Measurements from ENCODE around the gene MLLT3. TPM values are rescaled to one million over a fixed set of nuclear protein-coding genes. Genes with fewer than 3 reads are reported as not detected.

The MLLT3 gene
- total RNA-seq, 2 donors from 2014 or later, result 13.1 to 22.0 TPM

- no peak for DNase-seq (ENCODE audit: low spot score)
- intact Hi-C loops (cut with DNase I), result no loop called here
- H3K36me3 ChIP-seq, result no peaks in the 10 kb centered on the region
- WGBS, result 90% methylated on average over 3 of the region's 3 CpGs
- no peaks in the 10 kb centered on the region for H3K4me1 ChIP-seq (replicated peaks)
- H3K27ac ChIP-seq, result no peak overlapping the region
- no peaks in the 10 kb centered on the region for H3K9me3 ChIP-seq
- TF ChIP-seq CTCF (IDR thresholded peaks at IDR 0.05), result no peak
- TF ChIP-seq POLR2A (IDR thresholded peaks at IDR 0.05), result no peak
- no peak for TF ChIP-seq POLR2AphosphoS5 (IDR thresholded peaks at IDR 0.05)
- H3K4me3 ChIP-seq, result no peak overlapping the region
- no peaks in the 10 kb centered on the region for H3K27me3 ChIP-seq (replicated peaks; ENCODE audit: insufficient read depth)
Measured at GRCh38 chr9:20462410-20462809, 159.9 kb downstream of the MLLT3 start.

GRCh38 chr9:20447291-20447690 lies 175.0 kb downstream of the MLLT3 start:
- Histone ChIP-seq H3K9me3 (no peaks in the 10 kb centered on the region), H3K36me3 (no peaks in the 10 kb centered on the region), H3K4me3 (no peak overlapping the region), H3K4me1 (replicated peaks) (no peaks in the 10 kb centered on the region), H3K27me3 (replicated peaks; ENCODE audit: insufficient read depth) (no peaks in the 10 kb centered on the region), H3K27ac (no peak overlapping the region)
- no peak for DNase-seq (ENCODE audit: low spot score)
- intact Hi-C loops (cut with DNase I), result no loop called here
- TF ChIP-seq CTCF (IDR thresholded peaks at IDR 0.05) (no peak), POLR2A (IDR thresholded peaks at IDR 0.05) (no peak), POLR2AphosphoS5 (IDR thresholded peaks at IDR 0.05) (no peak)

GRCh38 chr9:20446248-20446647 lies 176.1 kb downstream of the MLLT3 start:
- TF ChIP-seq POLR2AphosphoS5 (IDR thresholded peaks at IDR 0.05), result no peak
- TF ChIP-seq CTCF (IDR thresholded peaks at IDR 0.05), result no peak
- no peak for TF ChIP-seq POLR2A (IDR thresholded peaks at IDR 0.05)
- Histone ChIP-seq H3K4me3 (no peak overlapping the region), H3K4me1 (replicated peaks) (no peaks in the 10 kb centered on the region), H3K36me3 (no peaks in the 10 kb centered on the region), H3K9me3 (no peaks in the 10 kb centered on the region), H3K27me3 (replicated peaks; ENCODE audit: insufficient read depth) (no peaks in the 10 kb centered on the region), H3K27ac (no peak overlapping the region)
- no peak for DNase-seq (ENCODE audit: low spot score)
- intact Hi-C loops (cut with DNase I), result no loop called here
- 82% methylated on average over 5 of the region's 5 CpGs for WGBS

DNA sequence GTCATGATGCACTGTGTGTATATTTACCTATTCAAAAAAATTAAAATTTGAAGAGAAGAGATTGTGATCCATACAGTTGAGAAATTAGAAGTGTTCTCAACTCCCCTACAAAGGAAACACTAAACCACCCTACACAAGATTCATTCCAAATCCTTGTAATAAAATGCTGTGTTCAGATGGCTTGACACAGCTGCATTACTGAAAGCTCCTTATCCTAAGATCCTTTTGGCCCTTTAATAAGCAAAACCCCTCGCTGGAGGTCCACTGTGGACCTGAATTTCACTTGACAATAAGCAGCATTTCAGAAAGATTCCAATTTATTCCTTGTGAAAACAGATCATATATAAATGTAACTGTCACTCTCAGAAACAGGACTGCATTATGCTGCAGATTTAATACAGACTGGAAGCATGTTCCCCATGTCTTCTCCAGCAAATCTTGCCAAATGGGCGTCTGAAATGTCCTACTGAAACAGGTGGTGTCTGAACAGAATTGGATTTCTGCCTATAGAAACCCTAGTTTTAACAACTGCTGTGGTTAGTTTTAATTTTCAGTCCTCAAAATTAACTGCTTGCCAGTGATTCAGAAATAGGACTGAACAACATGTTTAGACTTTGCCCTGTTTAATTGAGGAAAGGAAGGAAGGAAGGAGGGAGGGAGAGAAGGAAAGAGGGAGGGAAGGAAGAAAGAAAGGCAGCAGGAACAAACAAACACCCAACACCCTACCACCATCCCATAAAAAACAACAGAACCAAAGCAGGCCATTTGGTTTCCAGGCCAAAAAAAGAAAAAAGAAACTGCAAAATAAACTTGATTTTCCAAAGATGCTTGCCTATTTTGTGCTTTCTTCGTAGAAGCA lies 179.6 kb downstream of the MLLT3 start:
- H3K4me1 ChIP-seq (replicated peaks), result peaks cover 2% of the 10 kb centered on the region
- H3K36me3 ChIP-seq, result no peaks in the 10 kb centered on the region
- DNase-seq (ENCODE audit: low spot score), result no peak
- H3K27me3 ChIP-seq (replicated peaks; ENCODE audit: insufficient read depth), result no peaks in the 10 kb centered on the region
- TF ChIP-seq POLR2A (IDR thresholded peaks at IDR 0.05) (no peak), CTCF (IDR thresholded peaks at IDR 0.05) (no peak), POLR2AphosphoS5 (IDR thresholded peaks at IDR 0.05) (no peak)
- no peaks in the 10 kb centered on the region for H3K9me3 ChIP-seq
- WGBS, result 26% methylated on average over 3 of the region's 3 CpGs
- H3K4me3 ChIP-seq, result no peak overlapping the region
- no peak overlapping the region for H3K27ac ChIP-seq
- intact Hi-C loops (cut with DNase I), result no loop called here

Data from prostate gland (tissue), 2 donors.